Testis (tissue), 2 donors: ENCODE data around the gene AGXT2.

Source experiments
- CTCF ChIP-seq, 3 experiments: fragments of 450-650 bp in 2 of 3; fragments of 200-600 bp in 1 of 3; sonication (generic) in 1 of 3; IDR thresholded peaks; one replicate each; pipeline ENCODE4 v1.5.1; 2016 to 2019; ENCODE audit warnings: antibody characterized with exemption in 3 of 3, mild to moderate bottlenecking in 2 of 3, moderate library complexity in 1 of 3
- POLR2A ChIP-seq: fragments of 450-650 bp; IDR thresholded peaks from one replicate; pipeline ENCODE4 v1.6.1; 2017; ENCODE audit warnings: antibody characterized with exemption, mild to moderate bottlenecking, moderate library complexity

DNA sequence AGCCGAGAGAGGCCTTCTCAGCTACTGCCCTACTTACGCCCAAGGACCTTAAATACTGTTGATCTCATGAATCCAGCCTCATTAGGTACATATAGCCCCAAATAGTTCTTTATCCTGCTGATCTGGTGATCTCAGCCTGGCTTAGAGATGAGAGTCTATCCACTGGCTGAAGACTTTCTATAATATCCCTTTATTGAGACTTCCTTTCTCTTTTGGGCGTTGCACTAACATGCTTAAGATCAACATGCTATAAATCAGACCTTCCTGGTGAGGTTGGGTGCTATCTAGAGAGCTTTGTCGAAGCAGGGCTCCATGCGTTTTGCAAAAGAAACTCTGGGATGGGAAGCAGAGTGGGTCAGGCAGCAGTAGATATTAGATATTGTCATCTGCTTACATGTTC, 44.0 kb upstream of the AGXT2 start:
- TF ChIP-seq CTCF (IDR thresholded peaks at IDR 0.05): no peak
- no peak for TF ChIP-seq POLR2A
